Neural cell (in vitro differentiated cells): ENCODE measurements around the gene ASTL. TPM values are rescaled to one million over a fixed set of nuclear protein-coding genes. Genes with fewer than 3 reads are reported as not detected.

Experiments
- H2AFZ ChIP-seq: fragments of 200-600, 300-800 bp; sonication (generic), shearing (Covaris generic); 2 replicates; pipeline ENCODE4 v1.6.0; 2014; ENCODE audit warnings: low read depth, mild to moderate bottlenecking, antibody characterized with exemption, low read length, moderate library complexity
- H3F3A ChIP-seq: fragments of 200-600 bp; shearing (Covaris generic); 2 replicates; pipeline ENCODE4 v1.6.1; 2016; ENCODE audit warnings: mild to moderate bottlenecking, moderate library complexity, mixed read lengths, antibody characterized with exemption, low read length; ENCODE audit not compliant: insufficient read depth, poor library complexity, severe bottlenecking
- H3K27ac ChIP-seq: fragments of 200-600, 300-800 bp; sonication (generic), shearing (Covaris generic); 2 replicates; pipeline ENCODE4 v1.5.1; 2014; ENCODE audit warnings: mild to moderate bottlenecking, low read length, moderate library complexity
- H3K27me3 ChIP-seq: fragments of 300-800, 200-600 bp; sonication (generic), shearing (Covaris generic); 2 replicates; pipeline ENCODE4 v1.6.0; 2014; ENCODE audit warnings: mild to moderate bottlenecking, low read depth, low read length, moderate library complexity; ENCODE audit not compliant: insufficient read depth
- H3K36me3 ChIP-seq: fragments of 300-800, 200-600 bp; sonication (generic), shearing (Covaris generic); 2 replicates; pipeline ENCODE4 v1.5.1; 2014; ENCODE audit warnings: mild to moderate bottlenecking, antibody characterized with exemption, low read length, moderate library complexity; ENCODE audit not compliant: insufficient read depth
- H3K4me2 ChIP-seq: fragments of 300-800, 200-600 bp; sonication (generic), shearing (Covaris generic); 2 replicates; pipeline ENCODE4 v1.6.0; 2014; ENCODE audit warnings: mild to moderate bottlenecking, low read length
- H3K4me3 ChIP-seq: fragments of 300-800, 200-600 bp; sonication (generic), shearing (Covaris generic); 2 replicates; pipeline ENCODE4 v1.5.1; 2014; ENCODE audit warnings: mild to moderate bottlenecking, low read length, moderate library complexity
- H3K79me2 ChIP-seq: fragments of 200-600 bp; shearing (Covaris generic); replicated peaks from 2 replicates; pipeline ENCODE4 v1.6.0; 2014; ENCODE audit warnings: mild to moderate bottlenecking, low read length, moderate library complexity; ENCODE audit not compliant: insufficient read depth
- H3K9ac ChIP-seq: fragments of 300-800, 200-600 bp; sonication (generic), shearing (Covaris generic); 2 replicates; pipeline ENCODE4 v1.6.1; 2016; ENCODE audit warnings: mild to moderate bottlenecking, low read length, mixed read lengths
- H3K9me2 ChIP-seq: fragments of 200-600 bp; shearing (Covaris generic); 2 replicates; pipeline ENCODE4 v1.6.1; 2016; ENCODE audit warnings: mild to moderate bottlenecking, low read length, mixed read lengths; ENCODE audit not compliant: insufficient read depth
- H3K9me3 ChIP-seq: fragments of 200-600, 300-800 bp; sonication (generic), shearing (Covaris generic); 2 replicates; pipeline ENCODE4 v1.6.1; 2016; ENCODE audit warnings: mild to moderate bottlenecking, mixed run types, low read length, moderate library complexity, mixed read lengths
- H4K20me1 ChIP-seq: fragments of 200-600 bp; shearing (Covaris generic); 2 replicates; pipeline ENCODE4 v1.6.1; 2016; ENCODE audit warnings: mild to moderate bottlenecking, mixed run types; ENCODE audit not compliant: insufficient read depth
- EP300 ChIP-seq: fragments of 450-650 bp; conservative IDR thresholded peaks from 2 replicates; pipeline ENCODE4 v1.6.1; 2014; ENCODE audit warnings: antibody characterized with exemption, mild to moderate bottlenecking, moderate library complexity; ENCODE audit not compliant: poor library complexity, severe bottlenecking
- EZH2 ChIP-seq: fragments of 200-600, 300-800 bp; shearing (Covaris generic), sonication (generic); IDR thresholded peaks from 2 replicates; pipeline ENCODE4 v1.6.1; 2014; ENCODE audit warnings: antibody characterized with exemption, low read length, borderline replicate concordance, mild to moderate bottlenecking; ENCODE audit not compliant: insufficient read depth, poor library complexity, severe bottlenecking
- MXI1 ChIP-seq: fragments of 450-650 bp; conservative IDR thresholded peaks from 2 replicates; pipeline ENCODE4 v1.6.1; 2014; ENCODE audit warnings: antibody characterized with exemption, mild to moderate bottlenecking; ENCODE audit not compliant: poor library complexity, severe bottlenecking
- POLR2AphosphoS5 ChIP-seq: IDR thresholded peaks from 2 replicates; pipeline ENCODE4 v1.6.1; 2012
- RAD21 ChIP-seq: fragments of 450-650 bp; conservative IDR thresholded peaks from 2 replicates; pipeline ENCODE4 v1.6.1; 2014; ENCODE audit warnings: antibody characterized with exemption, mild to moderate bottlenecking, moderate library complexity
- SMC3 ChIP-seq: fragments of 450-650 bp; conservative IDR thresholded peaks from 2 replicates; pipeline ENCODE4 v1.6.1; 2014; ENCODE audit warnings: antibody characterized with exemption, mild to moderate bottlenecking, moderate library complexity; ENCODE audit not compliant: poor library complexity
- TAF1 ChIP-seq: IDR thresholded peaks from 2 replicates; pipeline ENCODE4 v1.6.1; 2012; ENCODE audit warnings: low read depth
- polyA plus RNA-seq: library from polyadenylated mRNA; depleted of rRNA; stranded (reverse); fragments of >200 nt; gene quantifications from 2 replicates; pipeline ENCODE4 v1.2.3, GENCODE V29; 2014
- TF ChIP-seq, protein P1 (sequence below): IDR thresholded peaks from 2 replicates; pipeline ENCODE4 v1.6.1; 2012; ENCODE audit warnings: borderline replicate concordance
- TF ChIP-seq, protein P2 (sequence below): fragments of 450-650 bp; IDR thresholded peaks from 2 replicates; pipeline ENCODE4 v1.5.1; 2014; ENCODE audit warnings: antibody characterized with exemption, mild to moderate bottlenecking, moderate library complexity; ENCODE audit not compliant: poor library complexity, severe bottlenecking

The ASTL gene
- polyA plus RNA-seq, 1 donor from 2014 or later, result not detected

DNA sequence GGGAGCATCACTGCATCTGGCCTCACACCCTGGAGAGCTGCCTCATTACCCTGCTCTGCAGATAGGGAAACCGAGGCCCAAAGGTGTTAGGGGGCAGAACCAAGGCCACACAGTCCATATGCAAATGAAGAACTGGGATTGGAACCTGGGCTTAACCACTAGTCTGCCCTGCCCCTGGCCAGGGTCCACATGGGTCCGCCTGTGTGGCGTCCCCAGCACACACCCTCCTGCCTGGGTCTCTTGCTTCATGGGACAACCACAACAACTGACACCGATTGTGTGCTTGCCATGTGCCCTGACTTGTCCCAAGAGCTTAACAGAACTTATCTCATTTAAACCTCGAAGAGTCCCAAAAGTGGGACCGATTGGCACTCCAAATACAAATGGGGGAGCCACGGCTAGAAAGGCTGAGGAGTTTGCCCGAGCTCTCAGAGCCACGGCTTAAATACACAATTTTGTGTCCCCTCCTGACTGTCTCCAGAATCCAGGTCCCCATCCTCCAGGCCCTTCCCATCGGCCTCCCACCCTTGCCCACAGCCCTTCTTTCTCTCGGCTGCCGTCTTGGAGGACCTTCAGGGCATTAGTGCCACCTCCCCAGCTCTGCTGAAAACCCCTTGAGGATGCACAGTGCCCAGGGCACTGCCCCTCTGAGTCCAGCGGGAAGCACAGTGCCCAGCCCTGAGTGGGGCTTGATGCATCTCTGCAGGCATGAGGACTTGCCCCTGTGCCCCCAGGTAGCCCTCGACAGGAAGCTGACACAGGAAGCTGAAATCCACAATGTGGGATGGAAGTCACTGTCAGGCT, 12.7 kb upstream of the ASTL start:
- Histone ChIP-seq H4K20me1 (no peaks in the 10 kb centered on the region), H3F3A (no peaks in the 10 kb centered on the region)

DNA sequence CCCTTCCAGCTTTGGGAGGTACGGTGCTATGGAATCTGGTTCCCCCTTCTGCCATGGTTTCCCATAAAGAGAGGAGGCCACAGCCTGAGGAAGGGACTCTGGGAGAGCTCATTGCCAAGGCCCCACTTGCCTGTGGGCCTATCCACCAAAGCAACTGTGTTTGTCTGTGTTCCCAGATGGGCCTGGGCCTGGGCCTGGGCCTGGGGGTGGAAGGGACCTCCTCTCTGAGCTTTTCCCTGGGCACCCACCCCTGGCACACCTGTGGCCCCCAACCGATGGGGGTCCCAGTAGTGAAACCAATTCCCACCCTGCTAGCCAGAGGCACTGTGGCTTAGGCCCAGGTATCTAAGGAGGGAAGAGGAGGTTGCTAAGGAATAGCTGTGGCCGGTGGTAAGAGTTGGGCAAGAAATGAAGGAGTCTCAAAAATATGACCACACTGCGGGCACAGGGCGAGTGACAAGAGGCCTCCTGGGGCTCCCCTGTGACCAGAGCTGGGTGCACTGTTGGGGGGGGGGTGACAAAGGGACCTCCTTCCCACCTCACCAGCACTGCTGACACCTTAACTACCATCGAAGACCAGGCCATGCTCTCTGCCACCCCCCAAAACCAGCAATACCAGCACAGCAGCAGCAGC, 11.8 kb upstream of the ASTL start:
- H3K27ac ChIP-seq, result no peak overlapping the region
- H3K36me3 ChIP-seq, result no peaks in the 10 kb centered on the region
- no peaks in the 10 kb centered on the region for H4K20me1 ChIP-seq
- H3F3A ChIP-seq, result no peaks in the 10 kb centered on the region
- no peak overlapping the region for H3K4me2 ChIP-seq
- H3K27me3 ChIP-seq, result peaks cover 19% of the 10 kb centered on the region
- no peak overlapping the region for H3K9ac ChIP-seq
- H3K79me2 ChIP-seq, result no peaks in the 10 kb centered on the region
- H2AFZ ChIP-seq, result no peak overlapping the region
- H3K9me2 ChIP-seq, result no peaks in the 10 kb centered on the region
- TF ChIP-seq MXI1 (no peak), EP300 (no peak), TAF1 (no peak)
- TF ChIP-seq, protein P1, sequence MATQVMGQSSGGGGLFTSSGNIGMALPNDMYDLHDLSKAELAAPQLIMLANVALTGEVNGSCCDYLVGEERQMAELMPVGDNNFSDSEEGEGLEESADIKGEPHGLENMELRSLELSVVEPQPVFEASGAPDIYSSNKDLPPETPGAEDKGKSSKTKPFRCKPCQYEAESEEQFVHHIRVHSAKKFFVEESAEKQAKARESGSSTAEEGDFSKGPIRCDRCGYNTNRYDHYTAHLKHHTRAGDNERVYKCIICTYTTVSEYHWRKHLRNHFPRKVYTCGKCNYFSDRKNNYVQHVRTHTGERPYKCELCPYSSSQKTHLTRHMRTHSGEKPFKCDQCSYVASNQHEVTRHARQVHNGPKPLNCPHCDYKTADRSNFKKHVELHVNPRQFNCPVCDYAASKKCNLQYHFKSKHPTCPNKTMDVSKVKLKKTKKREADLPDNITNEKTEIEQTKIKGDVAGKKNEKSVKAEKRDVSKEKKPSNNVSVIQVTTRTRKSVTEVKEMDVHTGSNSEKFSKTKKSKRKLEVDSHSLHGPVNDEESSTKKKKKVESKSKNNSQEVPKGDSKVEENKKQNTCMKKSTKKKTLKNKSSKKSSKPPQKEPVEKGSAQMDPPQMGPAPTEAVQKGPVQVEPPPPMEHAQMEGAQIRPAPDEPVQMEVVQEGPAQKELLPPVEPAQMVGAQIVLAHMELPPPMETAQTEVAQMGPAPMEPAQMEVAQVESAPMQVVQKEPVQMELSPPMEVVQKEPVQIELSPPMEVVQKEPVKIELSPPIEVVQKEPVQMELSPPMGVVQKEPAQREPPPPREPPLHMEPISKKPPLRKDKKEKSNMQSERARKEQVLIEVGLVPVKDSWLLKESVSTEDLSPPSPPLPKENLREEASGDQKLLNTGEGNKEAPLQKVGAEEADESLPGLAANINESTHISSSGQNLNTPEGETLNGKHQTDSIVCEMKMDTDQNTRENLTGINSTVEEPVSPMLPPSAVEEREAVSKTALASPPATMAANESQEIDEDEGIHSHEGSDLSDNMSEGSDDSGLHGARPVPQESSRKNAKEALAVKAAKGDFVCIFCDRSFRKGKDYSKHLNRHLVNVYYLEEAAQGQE, result no peak
- TF ChIP-seq, protein P2, sequence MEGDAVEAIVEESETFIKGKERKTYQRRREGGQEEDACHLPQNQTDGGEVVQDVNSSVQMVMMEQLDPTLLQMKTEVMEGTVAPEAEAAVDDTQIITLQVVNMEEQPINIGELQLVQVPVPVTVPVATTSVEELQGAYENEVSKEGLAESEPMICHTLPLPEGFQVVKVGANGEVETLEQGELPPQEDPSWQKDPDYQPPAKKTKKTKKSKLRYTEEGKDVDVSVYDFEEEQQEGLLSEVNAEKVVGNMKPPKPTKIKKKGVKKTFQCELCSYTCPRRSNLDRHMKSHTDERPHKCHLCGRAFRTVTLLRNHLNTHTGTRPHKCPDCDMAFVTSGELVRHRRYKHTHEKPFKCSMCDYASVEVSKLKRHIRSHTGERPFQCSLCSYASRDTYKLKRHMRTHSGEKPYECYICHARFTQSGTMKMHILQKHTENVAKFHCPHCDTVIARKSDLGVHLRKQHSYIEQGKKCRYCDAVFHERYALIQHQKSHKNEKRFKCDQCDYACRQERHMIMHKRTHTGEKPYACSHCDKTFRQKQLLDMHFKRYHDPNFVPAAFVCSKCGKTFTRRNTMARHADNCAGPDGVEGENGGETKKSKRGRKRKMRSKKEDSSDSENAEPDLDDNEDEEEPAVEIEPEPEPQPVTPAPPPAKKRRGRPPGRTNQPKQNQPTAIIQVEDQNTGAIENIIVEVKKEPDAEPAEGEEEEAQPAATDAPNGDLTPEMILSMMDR, result no peak
- H3K4me3 ChIP-seq, result no peak overlapping the region
- no peaks in the 10 kb centered on the region for H3K9me3 ChIP-seq

More for the DNA sequence above, 12.7 kb upstream of the ASTL start:
- Histone ChIP-seq H3K79me2 (no peaks in the 10 kb centered on the region), H3K4me3 (no peak overlapping the region), H3K9me3 (no peaks in the 10 kb centered on the region), H3K9me2 (no peaks in the 10 kb centered on the region), H3K27ac (no peak overlapping the region), H2AFZ (no peak overlapping the region), H3K9ac (no peak overlapping the region), H3K36me3 (no peaks in the 10 kb centered on the region), H3K4me2 (no peak overlapping the region), H3K27me3 (peaks cover 10% of the 10 kb centered on the region)
- TF ChIP-seq, protein P1, result no peak
- TF ChIP-seq, protein P2, result no peak
- TF ChIP-seq EZH2 (no peak), EP300 (no peak), POLR2AphosphoS5 (no peak), TAF1 (no peak), RAD21 (no peak), MXI1 (no peak), SMC3 (no peak)
